GM12891 (cell line): Measurements from ENCODE around the gene AIG1.
"Not testable (repeated sequence)": the region's sequence is repeated elsewhere in the genome, so short reads cannot be mapped to it uniquely, and the experiment has no call there.

Source experiments
- DNase-seq: peaks from one replicate; pipeline ENCODE4 v3.0.0; 2011; ENCODE audit warnings: low spot score; ENCODE audit not compliant: insufficient read length
- FAIRE-seq: peaks from 2 replicates; lab custom pipeline; 2011; peaks lifted over from hg19 to GRCh38; lab: Jason Lieb, UNC
- PAX5 ChIP-seq: IDR thresholded peaks from 2 replicates; pipeline ENCODE4 v1.6.1; 2011; ENCODE audit warnings: low read length, moderate library complexity, mild to moderate bottlenecking; ENCODE audit not compliant: insufficient read depth, severe bottlenecking
- POLR2A ChIP-seq: IDR thresholded peaks from 2 replicates; pipeline ENCODE4 v1.6.1; 2011; ENCODE audit warnings: low read depth, low read length, control low read depth
- POLR2AphosphoS5 ChIP-seq: IDR thresholded peaks from 2 replicates; pipeline ENCODE4 v1.6.1; 2011; ENCODE audit warnings: low read depth, low read length, control low read depth
- POU2F2 ChIP-seq: IDR thresholded peaks from 2 replicates; pipeline ENCODE4 v1.6.1; 2011; ENCODE audit warnings: low read depth, mild to moderate bottlenecking, control low read depth, low read length, moderate library complexity
- SPI1 ChIP-seq: IDR thresholded peaks from 2 replicates; pipeline ENCODE4 v1.6.1; 2011; ENCODE audit warnings: low read depth, low read length, control low read depth
- TAF1 ChIP-seq: IDR thresholded peaks from 2 replicates; pipeline ENCODE4 v1.6.1; 2011; ENCODE audit warnings: low read depth, low read length, control low read depth

The AIG1 gene

GRCh38 chr6:143167224-143167623, 106.5 kb downstream of the AIG1 start:
- FAIRE-seq (no peak), DNase-seq (no peak)
- TF ChIP-seq POLR2A (no peak), TAF1 (no peak), POU2F2 (no peak), POLR2AphosphoS5 (no peak), PAX5 (no peak), SPI1 (no peak)

- not testable (repeated sequence) for DNase-seq, FAIRE-seq
Measured at GRCh38 chr6:143168396-143168816, 107.7 kb downstream of the AIG1 start.

- no peak for DNase-seq
Measured at GRCh38 chr6:143169440-143169839, 108.8 kb downstream of the AIG1 start.

GRCh38 chr6:143174516-143174915, 113.8 kb downstream of the AIG1 start:
- FAIRE-seq: no peak
- TF ChIP-seq POLR2A: no peak
- TF ChIP-seq POLR2AphosphoS5: no peak
- DNase-seq: no peak

More at GRCh38 chr6:143169440-143169839, 108.8 kb downstream of the AIG1 start:
- TF ChIP-seq POU2F2 (no peak), SPI1 (no peak), POLR2A (no peak), TAF1 (no peak), POLR2AphosphoS5 (no peak), PAX5 (no peak)
- no peak for FAIRE-seq

GRCh38 chr6:143174951-143175350, 114.3 kb downstream of the AIG1 start:
- no peak for FAIRE-seq
- no peak for TF ChIP-seq PAX5
- no peak for TF ChIP-seq SPI1
- TF ChIP-seq POU2F2: no peak
- no peak for TF ChIP-seq POLR2AphosphoS5
- no peak for TF ChIP-seq TAF1
- TF ChIP-seq POLR2A: no peak

GRCh38 chr6:143176090-143177021, 115.7 kb downstream of the AIG1 start:
- DNase-seq (no peak), FAIRE-seq (no peak)
- TF ChIP-seq POU2F2 (no peak), TAF1 (no peak), POLR2AphosphoS5 (no peak), POLR2A (no peak), PAX5 (no peak), SPI1 (no peak)

More at GRCh38 chr6:143174951-143175350, 114.3 kb downstream of the AIG1 start:
- no peak for DNase-seq

GRCh38 chr6:143177706-143178105, 117.0 kb downstream of the AIG1 start:
- DNase-seq: no peak
- FAIRE-seq: no peak
- TF ChIP-seq POU2F2 (no peak), PAX5 (no peak), POLR2AphosphoS5 (no peak), TAF1 (no peak), SPI1 (no peak), POLR2A (no peak)

GRCh38 chr6:143179096-143179495, 118.4 kb downstream of the AIG1 start:
- FAIRE-seq: no peak
- TF ChIP-seq TAF1: no peak
- TF ChIP-seq POLR2A: no peak
- no peak for TF ChIP-seq POU2F2
- DNase-seq: no peak

- TF ChIP-seq SPI1: no peak
- TF ChIP-seq POU2F2: no peak
- TF ChIP-seq POLR2A: no peak
- FAIRE-seq (no peak), DNase-seq (no peak)
Measured at GRCh38 chr6:143179901-143180612, 119.4 kb downstream of the AIG1 start.

GRCh38 chr6:143180826-143181225, 120.1 kb downstream of the AIG1 start:
- DNase-seq: no peak
- no peak for FAIRE-seq

More at GRCh38 chr6:143180826-143181225, 120.1 kb downstream of the AIG1 start:
- TF ChIP-seq POU2F2: no peak
- TF ChIP-seq SPI1: no peak
- no peak for TF ChIP-seq TAF1
- no peak for TF ChIP-seq POLR2AphosphoS5
- TF ChIP-seq POLR2A: no peak
- TF ChIP-seq PAX5: no peak
